T-helper 2 cell treated with Interferon-gamma antibody and Interleukin-4, amounts not matched to agents 100 ng/mL and 5 ng/mL, for 36 hours (primary cell): Measurements from ENCODE around the gene GPR132. TPM values are rescaled to one million over a fixed set of nuclear protein-coding genes. Genes with fewer than 3 reads are reported as not detected.

Source experiments
- intact Hi-C: fragments of 100-400 bp; cut with micrococcal nuclease; formaldehyde crosslinking; loops from one replicate; pipeline ENCODE4 v1.15.1; 2023
- total RNA-seq: library from RNA; stranded (reverse); gene quantifications from 2 replicates; pipeline ENCODE4 v1.2.3, GENCODE V29; 2022

Gene GPR132
- total RNA-seq, 1 donor from 2014 or later = 31.8 TPM

DNA sequence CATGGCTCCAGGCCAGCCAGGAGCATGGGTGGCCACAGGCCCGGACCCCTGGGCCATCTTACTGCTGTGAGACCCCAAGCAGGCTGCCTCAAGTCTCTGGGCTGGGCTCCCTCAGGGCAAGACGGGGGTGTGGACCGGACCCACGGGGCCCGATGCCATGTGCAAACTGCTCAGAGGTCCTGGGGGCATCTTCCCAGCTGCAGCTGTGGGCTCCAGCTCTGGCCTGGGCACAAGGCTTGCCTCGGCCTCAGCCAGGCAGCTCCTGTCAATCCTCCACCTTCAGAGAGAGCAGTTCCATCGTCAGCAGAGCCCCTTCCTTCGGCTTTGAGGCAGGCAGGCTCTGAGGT is 12.4 kb upstream of the GPR132 start:
- intact Hi-C loops = no loop called here

DNA sequence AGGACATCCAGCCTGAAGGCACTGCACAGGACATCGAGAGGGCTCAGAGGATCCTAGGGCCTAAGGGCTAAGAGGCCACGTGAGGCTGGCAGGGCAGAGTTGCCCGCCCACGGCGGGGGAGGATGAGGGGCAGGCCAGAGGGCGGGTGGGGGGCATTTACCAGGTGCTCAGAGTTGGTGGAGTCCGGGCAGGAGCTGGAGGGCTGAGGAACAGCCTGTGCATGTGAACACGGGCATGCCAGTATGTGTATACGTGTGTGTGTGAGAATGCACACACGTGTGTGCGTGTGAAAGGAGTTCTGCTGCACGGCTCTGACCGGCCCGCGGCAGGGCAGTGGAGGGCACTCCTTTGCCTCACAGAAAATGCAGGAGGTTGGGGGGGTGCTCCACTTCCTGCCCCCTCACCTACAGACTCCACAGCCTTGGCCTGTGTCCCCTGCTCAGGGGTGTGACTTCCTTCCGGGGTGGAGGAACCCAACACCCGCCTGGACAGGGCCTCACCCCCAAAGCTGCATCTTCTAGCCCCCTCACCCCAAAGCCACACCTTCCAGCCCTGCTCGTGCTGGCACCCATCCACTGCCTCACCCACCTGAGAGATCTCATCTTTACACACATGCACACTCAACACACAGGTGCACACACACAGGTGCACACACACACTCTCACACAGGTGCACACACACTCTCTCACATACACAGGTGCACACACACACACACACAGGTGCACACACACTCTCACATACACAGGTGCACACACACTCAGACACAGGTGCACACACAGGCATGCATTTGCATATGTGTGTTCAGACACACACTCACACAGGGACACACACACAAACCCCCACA is 11.8 kb upstream of the GPR132 start:
- intact Hi-C loops = no loop called here

DNA sequence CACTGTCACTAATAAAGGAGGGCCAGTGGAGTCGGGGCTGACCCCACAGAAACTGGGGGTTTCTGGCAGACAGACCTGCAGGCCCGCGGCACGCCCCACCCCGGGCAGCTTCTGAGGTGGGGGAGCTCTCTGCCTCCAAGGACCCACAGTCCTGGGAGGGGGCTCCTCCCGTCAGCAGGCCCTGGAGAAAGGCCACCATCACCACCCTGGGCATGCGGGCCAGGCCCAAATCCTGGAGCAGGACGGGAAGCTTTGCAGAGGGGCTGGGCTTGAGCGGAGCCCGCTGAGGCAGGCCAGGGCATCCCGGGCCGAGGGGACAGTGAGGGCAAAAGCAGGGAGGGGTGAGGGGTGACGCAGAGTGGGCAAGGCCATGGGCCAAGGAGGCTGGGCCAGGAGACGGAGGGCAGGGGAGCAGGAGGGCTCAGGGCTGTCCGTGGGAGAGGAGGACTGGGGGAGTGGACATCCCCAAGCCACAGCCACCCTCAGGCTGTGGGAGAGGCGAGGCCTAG is 11.1 kb upstream of the GPR132 start:
- intact Hi-C loops = no loop called here

DNA sequence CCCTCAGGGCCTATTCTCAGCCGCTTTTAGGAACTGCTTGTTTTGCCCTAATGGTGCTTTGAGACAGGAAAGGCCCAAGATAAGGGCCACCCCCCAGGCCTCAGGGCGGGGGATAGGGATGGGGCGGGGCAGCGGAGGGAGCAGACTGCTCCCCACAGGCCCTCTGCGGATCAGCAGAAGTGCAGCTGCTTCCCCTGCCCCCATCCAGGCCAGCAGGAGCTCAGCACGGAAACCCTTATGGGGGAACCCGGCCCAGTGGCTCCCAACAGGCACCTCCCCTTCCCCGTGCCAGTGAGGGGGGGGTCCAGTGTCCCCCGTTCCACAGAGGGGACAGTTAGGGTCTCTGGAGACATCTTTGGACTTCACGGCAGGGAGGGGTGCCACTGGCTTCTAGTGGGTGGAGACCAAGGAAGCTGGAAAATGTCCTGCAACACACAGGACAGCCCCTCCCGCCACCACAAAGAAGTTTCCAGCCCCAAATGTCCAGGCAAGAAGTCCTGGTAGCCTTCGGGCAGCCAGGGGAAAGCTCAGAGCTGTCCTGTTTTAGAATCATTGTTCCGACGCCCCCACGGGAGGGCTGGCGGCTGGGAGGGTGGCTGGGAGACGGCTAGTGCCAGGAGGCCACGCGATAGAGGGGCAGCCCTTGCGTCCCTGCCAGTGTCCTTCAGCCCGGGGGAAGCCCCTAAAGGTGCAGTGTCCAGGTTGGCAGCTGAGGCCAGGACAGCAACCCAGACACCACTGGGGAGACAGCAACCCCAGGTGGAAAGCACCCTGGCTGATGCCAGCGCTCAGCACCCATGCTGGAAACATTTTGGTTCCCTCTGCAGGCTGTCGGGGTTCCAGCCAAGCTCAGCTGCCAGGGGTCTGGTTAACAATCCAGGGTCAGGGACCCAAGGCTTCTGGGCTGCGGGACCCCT is 10.4 kb upstream of the GPR132 start:
- intact Hi-C loops = no loop called here

DNA sequence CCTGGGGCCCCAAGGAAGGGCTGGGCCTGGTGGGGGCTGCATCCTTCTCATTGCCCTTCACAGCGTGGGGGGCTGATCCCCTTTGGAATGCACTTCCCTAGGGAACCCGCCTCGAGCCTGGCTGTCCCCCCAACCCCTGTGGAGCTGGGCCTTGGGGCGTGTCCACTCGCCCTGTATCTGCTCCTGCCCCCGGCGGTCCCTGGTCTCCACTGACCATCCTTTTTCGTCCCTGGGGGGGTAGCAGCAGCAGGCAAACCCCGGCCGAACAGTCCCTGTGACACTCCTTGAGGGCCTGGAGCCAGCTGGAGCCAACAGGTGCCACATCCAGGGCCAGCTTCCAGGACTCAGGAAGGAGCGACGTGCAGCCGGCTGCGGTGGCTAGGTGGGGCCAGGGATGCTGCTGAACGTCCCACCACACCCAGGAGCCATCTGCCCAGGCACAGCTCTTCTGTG is 9.4 kb upstream of the GPR132 start:
- intact Hi-C loops = no loop called here

DNA sequence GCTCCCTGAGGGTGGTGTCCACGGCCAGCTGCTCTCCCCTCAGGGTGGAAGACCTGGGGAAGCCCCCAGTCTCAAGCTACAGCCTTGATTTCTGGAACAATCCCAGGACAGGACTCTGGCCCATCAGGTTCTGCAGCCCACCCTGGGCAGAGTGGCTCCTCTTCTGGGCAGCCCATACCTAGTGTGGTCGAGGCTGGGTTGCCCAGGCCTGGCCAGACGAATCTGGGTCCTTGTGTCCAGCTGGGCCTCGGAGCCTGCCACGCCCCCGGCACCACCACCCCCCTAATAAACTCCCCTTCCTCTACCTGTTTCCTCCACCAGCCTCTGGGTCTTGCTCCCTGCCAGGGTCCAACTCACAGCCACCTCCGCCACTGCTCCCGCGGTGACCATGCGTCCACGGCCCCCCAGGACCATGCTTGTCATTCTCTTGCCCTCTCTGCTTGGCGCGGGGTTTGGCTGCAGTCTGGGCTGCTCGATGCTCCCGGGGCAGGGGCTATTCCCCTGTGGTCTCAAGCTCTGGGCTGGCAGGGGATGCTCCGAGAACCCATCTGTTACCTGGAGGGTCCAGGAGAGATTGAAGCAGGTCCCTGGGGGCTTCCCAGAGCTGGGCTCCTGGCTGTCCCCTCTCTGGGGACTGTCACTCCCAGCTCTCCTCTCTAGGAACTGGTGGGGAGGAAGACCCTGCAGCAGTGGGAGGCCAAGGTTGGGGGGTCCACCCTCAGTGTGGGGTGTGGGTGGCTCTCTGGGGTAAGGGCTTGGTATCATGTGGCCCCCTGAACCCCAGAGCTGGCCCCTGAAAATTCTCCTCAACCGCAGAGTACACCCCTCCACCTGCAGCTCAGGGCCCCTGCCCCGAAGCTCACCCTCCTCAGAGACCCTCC is 8.7 kb upstream of the GPR132 start:
- intact Hi-C loops = no loop called here

DNA sequence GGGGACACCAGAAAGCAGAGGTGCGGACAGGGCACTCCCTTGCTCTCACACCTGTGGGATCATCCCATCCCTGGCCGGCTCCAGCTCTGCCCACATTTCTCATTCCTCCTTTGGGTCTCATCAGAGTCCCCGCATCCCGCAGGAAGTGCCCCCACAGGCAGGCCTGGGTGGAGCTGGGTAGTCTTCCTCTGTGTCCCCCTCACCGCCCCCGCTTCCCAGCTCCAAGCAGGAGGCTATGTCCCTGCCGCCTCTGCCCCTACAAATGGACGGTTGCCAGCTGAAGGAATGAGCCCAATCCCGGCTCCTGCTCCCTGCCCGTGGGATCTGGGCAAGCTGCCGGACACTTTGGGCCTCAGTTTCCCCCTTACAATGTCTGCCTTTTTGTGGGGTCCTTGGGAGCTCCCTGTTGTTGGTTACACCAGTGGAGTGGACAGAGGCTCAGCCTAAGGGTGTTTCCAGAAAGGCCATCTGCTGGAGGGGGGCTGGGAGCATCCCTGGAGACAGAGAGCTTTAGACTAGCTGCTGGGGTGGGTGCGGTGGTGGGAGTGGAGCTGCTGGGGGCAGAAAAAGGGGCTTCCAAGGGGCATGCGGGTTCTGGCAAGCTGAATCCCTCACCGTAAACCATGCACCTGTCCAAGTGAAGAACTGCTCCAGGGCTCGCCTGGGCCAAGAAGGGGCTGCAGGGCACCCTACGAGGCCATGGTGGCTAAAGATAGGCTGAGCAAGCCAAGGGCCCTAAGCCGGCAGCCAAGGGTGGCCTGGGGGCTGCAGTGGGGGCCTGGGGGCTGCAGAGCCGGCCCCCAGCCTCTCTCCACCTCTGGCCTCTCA is 7.9 kb upstream of the GPR132 start:
- intact Hi-C loops = no loop called here

- intact Hi-C loops = no loop called here
Measured at GRCh38 chr14:105072381-105072861, 7.2 kb upstream of the GPR132 start.

DNA sequence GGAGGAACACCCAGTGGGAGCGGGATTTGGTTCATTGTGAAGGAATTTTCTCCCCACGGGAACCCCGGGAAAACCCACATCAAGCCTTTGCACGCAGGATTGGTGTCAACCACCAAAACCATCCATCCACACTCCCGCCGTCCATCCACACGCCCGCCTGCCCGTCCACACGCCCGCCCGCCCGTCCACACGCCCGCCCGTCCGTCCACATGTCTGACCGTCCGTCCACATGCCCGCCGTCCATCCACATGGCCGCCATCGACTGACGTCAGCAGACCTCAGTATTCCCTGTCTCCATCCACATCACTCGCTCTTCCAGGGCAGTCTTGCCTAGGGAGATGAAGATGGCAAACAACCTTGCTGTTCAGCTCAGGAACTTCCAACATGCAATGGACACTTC is 6.7 kb upstream of the GPR132 start:
- intact Hi-C loops = no loop called here

GRCh38 chr14:105071326-105071725 is 6.1 kb upstream of the GPR132 start:
- intact Hi-C loops = no loop called here

DNA sequence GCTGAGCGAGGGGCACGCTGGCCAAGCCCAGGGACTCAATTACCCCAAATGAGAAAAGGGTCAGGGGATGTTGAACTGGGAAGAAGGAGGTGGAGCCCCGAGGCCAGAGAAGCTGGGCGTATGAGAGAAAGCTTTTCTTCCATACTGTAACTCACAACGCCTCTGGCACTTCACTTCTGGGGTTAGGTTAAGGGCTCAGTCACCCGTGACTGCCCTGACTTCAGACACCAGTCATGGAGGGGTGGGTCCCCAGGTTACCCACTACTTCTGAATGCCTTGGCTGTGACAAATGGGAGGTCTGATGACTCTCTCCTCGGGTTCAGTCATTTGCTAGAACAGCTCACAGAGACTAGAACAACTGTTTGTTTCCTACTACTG is 5.5 kb upstream of the GPR132 start:
- intact Hi-C loops = no loop called here

- intact Hi-C loops = loop anchor here (5.0 to 10.0 kb wide), 2 partner anchors 83 to 415 kb away; partner anchors contain the start of genes CLBA1 and CRIP1
Measured at GRCh38 chr14:105069871-105070759, 4.9 kb upstream of the GPR132 start.

- intact Hi-C loops = loop anchor here (5.0 to 10.0 kb wide), 2 partner anchors 82 to 415 kb away; partner anchors contain the start of genes CLBA1 and CRIP1
Measured at GRCh38 chr14:105069522-105069870, 4.3 kb upstream of the GPR132 start.

DNA sequence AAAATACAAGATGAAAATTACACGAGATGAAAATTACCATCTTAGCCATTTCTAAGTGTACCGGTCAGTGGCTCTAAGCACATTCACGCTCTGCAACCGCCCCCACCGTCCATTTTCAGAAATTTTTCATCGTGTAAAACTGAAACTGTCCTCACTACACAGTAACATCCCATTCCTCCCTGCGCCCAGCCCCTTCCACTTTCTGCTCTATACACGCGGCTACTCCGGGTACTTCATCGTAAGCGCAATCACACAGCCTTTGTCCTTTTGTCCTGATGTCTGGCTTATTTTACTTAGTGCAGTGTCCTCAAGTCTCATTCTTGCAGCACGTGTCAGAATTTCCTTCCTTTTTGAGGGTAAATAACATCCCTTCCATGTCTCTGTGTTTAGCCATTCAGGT is 3.6 kb upstream of the GPR132 start:
- intact Hi-C loops = loop anchor here (5.0 to 10.0 kb wide), 2 partner anchors 82 to 416 kb away; partner anchors contain the start of genes CLBA1 and CRIP1

DNA sequence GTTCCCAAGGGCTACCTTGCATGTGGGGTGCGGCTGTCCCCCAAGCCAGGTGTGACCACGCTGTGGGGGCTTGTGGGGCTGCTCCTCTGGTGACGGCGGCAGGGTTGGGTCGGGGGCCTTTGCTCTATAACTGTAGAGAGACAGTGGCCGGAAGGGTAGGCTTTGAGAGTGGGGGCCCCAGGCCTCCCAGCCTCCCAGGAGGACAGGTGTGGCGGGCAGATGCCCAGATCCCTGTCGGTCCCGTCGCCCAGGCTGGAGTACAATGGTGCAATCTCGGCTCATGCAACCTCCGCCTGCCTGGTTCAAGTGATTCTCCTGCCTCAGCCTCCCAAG is 2.7 kb upstream of the GPR132 start:
- intact Hi-C loops = loop anchor here (5.0 to 10.0 kb wide), 2 partner anchors 81 to 417 kb away; partner anchors contain the start of genes CLBA1 and CRIP1

GRCh38 chr14:105067140-105067968 is 2.1 kb upstream of the GPR132 start:
- intact Hi-C loops = loop anchor here (5.0 to 10.0 kb wide), 2 partner anchors 80 to 417 kb away; partner anchors contain the start of genes CLBA1 and CRIP1

- intact Hi-C loops = loop anchor here (5.0 to 10.0 kb wide), 2 partner anchors 79 to 418 kb away; partner anchors contain the start of genes CLBA1 and CRIP1
Measured at GRCh38 chr14:105066240-105067071, 1.2 kb upstream of the GPR132 start.
